C4-2B (cell line): Measurements from ENCODE around the gene GPR139.

ENCODE experiments used
- H3K27ac ChIP-seq: fragments of 450-650 bp; 2 replicates; pipeline ENCODE4 v1.5.1; 2017
- CTCF ChIP-seq: fragments of 450-650 bp; conservative IDR thresholded peaks from 2 replicates; pipeline ENCODE4 v1.5.1; 2017; ENCODE audit warnings: mild to moderate bottlenecking
- ZFX ChIP-seq: fragments of 450-650 bp; IDR thresholded peaks from 2 replicates; pipeline ENCODE4 v1.6.1; 2017

The GPR139 gene

GRCh38 chr16:20074099-20074991 is 655 bp upstream of the GPR139 start:
- no peak overlapping the region for H3K27ac ChIP-seq

GRCh38 chr16:20072874-20073202 is 852 bp downstream of the GPR139 start:
- TF ChIP-seq CTCF (no peak), ZFX (no peak)
- no peak overlapping the region for H3K27ac ChIP-seq

More at GRCh38 chr16:20074099-20074991, 655 bp upstream of the GPR139 start:
- TF ChIP-seq CTCF: no peak
- TF ChIP-seq ZFX: no peak

GRCh38 chr16:20072146-20072873 is 1.4 kb downstream of the GPR139 start:
- no peak overlapping the region for H3K27ac ChIP-seq
- TF ChIP-seq ZFX (no peak), CTCF (no peak)

GRCh38 chr16:20064931-20065330 is 8.8 kb downstream of the GPR139 start:
- no peak overlapping the region for H3K27ac ChIP-seq
- TF ChIP-seq ZFX: no peak
- no peak for TF ChIP-seq CTCF

- no peak overlapping the region for H3K27ac ChIP-seq
- TF ChIP-seq ZFX: no peak
- TF ChIP-seq CTCF: no peak
These were observed 9.2 kb downstream of the GPR139 start for GRCh38 chr16:20064520-20064919.

- TF ChIP-seq CTCF (no peak), ZFX (no peak)
- no peak overlapping the region for H3K27ac ChIP-seq
These were observed 12.6 kb downstream of the GPR139 start for GRCh38 chr16:20061132-20061531.

- TF ChIP-seq CTCF: no peak
- TF ChIP-seq ZFX: no peak
- no peak overlapping the region for H3K27ac ChIP-seq
These were observed 17.3 kb downstream of the GPR139 start for GRCh38 chr16:20056436-20056835.
